HG03060 (cell line): Measurements from ENCODE around the gene SLC25A53.

ENCODE experiments used
- ATAC-seq: cut with Tn5 transposase; IDR thresholded peaks from one replicate; pipeline ENCODE4 v1.9.1; 2021; ENCODE audit warnings: low read depth, moderate number of reproducible peaks; ENCODE audit not compliant: unreplicated experiment

Gene SLC25A53, protein sequence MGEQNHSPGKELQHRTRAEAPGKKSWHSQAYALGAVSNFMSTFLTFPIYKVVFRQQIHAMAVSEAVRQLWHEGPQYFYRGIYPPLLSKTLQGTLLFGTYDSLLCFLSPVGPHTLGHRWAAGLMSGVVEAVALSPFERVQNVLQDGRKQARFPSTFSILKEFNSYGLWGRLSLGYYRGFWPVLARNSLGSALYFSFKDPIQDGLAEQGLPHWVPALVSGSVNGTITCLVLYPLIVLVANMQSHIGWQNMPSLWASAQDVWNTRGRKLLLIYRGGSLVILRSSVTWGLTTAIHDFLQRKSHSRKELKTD

GRCh38 chrX:104156630-104157529 lies at the start of gene SLC25A53:
Gene SLC25A53 (minus strand): TSS chrX:104157009. CDS start chrX:104105257, 51,752 bp downstream.
- ATAC-seq = peak; percentile 89

DNA sequence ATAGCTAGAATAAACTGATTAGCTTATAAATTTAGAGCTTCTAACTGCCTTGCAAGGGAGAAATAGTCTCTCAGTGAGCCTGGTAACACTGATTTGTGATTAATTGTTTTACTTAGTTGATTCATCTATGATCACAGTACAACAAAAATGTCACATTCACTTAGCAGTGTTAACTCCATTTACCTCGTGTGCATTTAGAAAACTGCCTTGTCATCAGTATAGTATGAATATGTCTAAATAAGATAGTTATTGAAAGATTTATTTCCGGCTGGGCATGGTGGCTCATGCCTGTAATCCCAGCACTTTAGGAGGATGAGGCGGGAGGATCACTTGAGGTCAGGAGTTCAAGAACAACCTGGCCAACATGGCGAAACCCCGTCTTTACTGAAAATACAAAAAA lies 48.7 kb upstream of the SLC25A53 start:
- no peak for ATAC-seq

- ATAC-seq = no peak
Measured at GRCh38 chrX:104195489-104196084, 38.8 kb upstream of the SLC25A53 start.

GRCh38 chrX:104195013-104195412 lies 38.2 kb upstream of the SLC25A53 start:
- no peak for ATAC-seq

DNA sequence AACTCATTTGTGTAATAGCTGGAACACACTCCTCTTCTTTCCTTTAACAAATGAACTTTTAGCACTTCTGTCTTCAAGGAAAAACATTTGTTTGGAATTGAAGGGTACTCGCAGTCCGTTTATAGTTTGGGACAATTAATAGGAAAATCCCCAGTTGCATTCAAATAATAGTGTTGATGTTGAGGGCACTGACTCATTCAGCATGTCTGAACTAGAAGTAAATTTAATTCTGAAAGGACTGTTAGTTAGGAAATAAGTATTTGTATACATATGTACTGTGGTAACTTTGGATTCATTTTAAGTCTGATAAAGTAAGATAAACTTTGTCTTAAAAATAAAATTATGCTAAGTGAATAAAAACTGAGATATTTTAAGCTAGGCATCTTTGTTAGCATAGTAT lies 36.7 kb upstream of the SLC25A53 start:
- ATAC-seq = no peak

DNA sequence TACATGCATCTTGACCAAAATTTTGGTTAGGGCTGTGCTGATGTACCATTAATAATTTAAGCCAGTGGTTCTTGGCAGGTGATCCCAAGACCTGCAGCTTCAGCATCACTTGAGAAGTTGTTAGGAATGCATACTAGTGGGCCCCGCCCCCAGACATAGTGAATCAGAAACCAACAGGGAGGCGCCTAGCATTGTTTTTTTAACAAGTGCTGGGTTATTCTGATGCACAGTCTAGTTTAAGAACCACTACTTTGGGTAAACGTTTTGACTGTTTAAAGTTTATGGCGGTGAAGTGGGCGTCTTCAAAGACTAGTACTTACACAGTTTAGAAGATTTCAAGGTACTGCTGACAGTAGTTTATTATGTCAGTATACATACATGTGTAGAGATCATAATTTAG lies 33.0 kb upstream of the SLC25A53 start:
- ATAC-seq = no peak

DNA sequence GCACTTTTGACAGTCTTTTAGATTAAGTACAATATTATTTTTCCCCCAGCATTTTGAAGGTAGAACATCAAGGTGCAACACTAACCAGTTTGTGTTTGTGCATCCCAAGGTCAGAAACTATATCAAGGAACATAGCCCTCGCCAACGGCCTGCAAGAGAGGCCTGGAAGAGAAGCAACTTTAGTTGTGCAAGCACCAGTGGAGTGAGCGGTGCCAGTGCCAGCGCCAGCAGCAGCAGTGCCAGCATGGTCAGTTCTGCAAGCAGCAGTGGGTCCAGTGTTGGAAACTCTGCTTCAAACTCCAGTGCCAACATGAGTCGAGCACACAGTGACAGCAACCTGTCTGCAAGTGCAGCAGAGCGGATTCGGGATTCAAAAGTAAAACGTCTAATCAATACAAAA lies 31.1 kb upstream of the SLC25A53 start:
- ATAC-seq = no peak

GRCh38 chrX:104183685-104184084 lies 26.9 kb upstream of the SLC25A53 start:
- no peak for ATAC-seq

- ATAC-seq = no peak
Measured at GRCh38 chrX:104173841-104174240, 17.0 kb upstream of the SLC25A53 start.

DNA sequence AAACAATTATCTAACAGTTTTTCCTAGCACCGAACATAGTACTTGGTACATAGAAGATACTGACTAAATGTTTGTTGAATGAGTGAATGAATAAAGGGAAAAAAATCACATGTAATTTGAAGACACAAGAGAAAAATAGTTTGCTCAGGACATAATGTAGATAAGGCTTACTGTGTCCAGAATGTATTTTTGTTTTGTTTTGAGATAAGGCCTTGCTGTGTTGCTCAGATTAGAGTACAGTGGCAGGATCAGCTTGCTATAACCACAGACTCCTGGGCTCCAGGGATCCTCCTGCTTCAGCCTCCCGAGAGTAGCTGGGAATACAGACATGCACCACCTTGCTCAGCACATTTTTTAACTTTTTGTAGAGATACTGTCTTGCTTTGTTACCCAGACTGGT lies 16.0 kb upstream of the SLC25A53 start:
- no peak for ATAC-seq

DNA sequence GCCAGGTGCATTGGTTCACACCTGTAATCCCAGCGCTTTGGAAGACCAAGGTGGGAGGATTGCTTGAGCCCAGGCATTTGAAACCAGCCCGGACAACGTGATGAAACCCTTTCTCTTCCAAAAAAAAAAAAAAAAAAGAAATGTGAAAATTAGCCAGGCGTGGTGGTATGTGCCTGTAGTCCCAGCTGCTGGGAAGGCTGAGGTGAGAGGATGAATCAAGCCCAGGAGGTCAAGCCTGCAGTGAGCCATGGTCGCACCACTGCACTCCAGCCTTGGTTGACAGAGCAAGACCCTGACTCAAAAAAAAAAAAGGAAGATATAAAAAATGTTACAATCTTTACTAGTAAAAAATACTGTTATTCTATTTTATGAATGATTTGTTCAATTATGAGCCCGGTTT lies 15.3 kb upstream of the SLC25A53 start:
- no peak for ATAC-seq

- ATAC-seq = no peak
Measured at GRCh38 chrX:104168127-104168526, 11.3 kb upstream of the SLC25A53 start.

- no peak for ATAC-seq
Measured at GRCh38 chrX:104166735-104167436, 10.1 kb upstream of the SLC25A53 start.

DNA sequence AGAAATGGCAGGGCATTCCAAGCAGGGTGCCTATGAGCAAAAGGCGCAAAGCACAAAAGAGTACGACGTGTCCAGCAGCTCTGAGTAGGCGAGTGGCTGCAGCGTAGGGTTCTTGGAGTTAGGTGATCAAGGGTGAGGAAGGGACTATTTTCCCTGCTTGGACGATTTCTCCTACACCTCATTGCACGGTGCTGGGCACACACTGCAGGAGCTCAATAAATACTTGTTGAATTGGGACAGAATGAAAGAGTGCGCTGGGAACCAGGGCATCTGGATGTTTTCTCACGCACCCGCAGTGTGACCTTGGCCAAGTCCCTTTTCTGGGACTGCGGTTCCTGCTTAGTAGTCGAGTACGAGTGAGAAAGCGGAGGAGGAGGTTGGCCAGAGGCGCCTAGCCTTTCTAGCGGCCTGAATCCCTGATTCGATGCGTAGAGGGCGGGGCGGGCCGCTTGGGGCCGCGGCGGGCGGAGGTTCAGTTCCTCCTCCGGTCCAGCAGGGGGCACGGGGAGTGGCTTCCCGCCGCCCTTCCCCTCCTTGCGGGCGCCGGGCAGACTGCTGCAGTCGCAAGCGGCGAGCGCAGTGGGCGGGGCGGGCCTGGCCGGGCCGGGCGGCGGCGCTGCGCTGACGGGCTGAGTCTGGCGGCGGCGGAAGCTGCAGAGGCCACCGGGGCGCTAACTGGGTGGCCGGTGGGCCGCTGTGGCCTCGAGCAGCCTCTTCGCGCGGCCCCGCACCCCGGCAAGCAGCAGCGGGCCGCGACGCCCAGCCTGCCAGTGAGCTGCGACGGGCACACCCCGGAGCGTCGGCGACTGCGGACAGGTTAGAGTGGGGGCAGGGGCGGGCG lies 9.3 kb upstream of the SLC25A53 start, which contains the start of gene FAM199X:
FAM199X (plus strand) TSS at position 560 of the 841 bp plus-strand sequence. CDS start 333 bp downstream, outside the sequence.
- ATAC-seq = peak; percentile 84

DNA sequence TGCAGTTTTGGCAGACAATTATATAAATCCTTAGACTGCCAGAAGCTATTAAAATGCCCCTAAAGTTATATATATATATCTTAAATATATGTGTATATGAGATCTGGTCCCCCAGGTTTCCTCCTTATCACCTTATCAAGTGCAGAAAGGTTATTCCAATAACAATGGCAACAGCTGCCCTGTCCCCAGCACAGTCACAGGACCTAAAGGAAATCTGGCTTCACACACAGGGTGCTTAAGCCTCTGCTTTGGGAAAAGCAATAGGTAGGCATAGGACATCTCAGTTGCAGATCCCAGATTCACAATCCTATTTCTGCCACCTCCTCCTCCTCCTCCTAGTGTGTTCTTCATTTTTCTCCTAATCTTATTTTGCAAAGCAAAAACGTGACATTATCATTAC lies 5.8 kb downstream of the SLC25A53 start:
- no peak for ATAC-seq

- ATAC-seq = no peak
Measured at GRCh38 chrX:104141087-104141760, 15.6 kb downstream of the SLC25A53 start.

DNA sequence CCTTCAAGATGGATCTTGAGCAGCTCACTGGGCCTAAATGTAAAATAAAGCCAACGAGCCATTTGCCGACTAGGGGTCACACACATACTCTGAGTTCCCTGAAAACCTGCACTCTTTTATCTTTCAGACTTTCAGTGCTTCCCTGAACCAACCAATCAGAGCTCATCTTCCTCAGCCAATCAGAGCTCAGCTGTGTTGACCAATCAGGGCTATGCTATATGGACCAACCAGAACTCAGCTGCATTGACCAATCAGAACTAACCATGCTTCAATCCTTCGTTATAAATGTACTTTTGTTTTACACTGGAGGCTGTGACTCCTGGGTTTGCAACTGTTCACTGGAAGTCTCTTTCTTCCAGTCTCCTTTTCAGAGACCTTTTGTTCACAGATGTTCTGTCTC lies 19.3 kb downstream of the SLC25A53 start:
- no peak for ATAC-seq

DNA sequence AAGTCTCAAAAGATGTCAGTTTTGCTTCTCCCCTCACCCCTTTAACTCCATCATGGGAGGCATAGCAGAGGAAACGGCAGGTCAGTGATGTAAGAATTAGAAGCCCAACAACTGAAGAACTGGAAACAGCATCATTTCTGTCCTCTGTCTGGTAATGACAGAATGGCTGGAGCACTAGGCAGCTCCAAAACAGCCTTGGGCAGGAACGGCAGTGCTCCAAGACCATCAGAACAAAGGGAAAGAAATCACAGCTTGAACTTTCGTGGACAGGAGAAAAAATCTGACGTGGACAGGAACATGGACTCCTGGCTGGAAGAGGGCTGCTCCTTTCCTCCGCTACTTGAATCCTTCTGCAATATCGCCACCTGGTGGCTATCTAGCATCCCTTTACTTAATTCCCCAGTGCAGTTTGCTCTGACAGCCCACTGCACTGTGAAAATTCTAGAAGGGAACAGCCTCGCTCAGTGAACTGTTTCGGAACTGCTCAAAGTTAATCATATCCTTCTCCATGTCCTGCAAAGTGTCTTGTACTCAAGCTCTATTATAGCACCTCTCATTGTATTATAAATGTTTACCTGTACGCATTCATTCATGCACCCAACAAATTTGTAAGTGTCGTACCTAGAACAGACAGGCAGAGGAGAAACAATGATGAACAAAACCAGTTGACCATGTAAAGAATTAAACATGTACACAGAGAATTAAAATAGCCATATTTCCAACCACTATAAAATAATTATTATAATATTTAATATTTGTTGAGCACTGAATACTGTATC lies 20.4 kb downstream of the SLC25A53 start:
- peak; percentile 71 for ATAC-seq
